ENCODE measurements around the gene RAI14.

RAI14 gene

DNA sequence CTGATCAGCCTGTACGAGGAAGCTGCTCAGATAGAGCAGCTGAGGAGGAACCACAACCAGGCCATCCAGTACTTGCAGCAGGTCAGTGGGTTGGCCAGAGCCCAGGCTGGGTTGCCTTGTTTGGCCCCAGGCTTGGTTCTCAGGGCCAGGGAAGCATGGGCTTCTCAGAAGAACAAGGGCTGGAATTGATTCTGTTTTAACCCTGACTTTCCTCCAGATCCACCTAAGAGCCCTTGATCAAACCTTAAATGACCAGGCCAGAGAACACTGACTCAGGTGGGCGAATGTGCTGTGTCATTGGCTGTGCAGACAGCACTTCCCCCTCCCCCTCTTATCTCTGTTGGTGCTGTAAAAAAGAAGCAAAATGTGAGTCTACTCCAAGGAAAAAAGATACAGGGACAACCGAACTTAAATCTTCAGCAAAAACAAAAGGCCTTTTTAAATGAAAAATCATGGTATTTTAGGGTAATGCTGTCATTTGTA, 210.9 kb downstream of the RAI14 start:
- Histone ChIP-seq H3K27ac (peak overlapping the region in 1 of 21 experiments; percentile 27), H3K4me3 (no peak overlapping the region)

DNA sequence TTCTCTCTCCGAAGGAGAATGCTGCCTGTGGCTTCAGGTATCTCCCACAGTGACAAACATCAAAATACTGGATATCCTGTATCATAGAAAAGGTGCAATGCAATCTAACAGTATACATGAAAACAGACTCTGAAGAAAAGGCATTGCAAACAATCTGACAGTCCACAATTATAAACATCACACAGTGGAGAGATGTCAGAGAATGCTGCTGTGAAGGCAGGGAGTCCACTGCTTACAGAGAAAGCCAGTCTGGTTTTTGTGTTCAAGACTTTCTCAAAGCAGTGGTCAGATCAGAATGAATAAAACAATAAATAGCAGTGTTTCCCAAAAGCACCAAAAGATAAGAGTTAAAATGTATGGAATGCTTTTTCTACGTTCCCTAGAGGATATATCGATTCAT, 211.5 kb downstream of the RAI14 start:
- Histone ChIP-seq H3K4me3 (no peak overlapping the region), H3K27ac (peak overlapping the region in 1 of 21 experiments; percentile 27)

DNA sequence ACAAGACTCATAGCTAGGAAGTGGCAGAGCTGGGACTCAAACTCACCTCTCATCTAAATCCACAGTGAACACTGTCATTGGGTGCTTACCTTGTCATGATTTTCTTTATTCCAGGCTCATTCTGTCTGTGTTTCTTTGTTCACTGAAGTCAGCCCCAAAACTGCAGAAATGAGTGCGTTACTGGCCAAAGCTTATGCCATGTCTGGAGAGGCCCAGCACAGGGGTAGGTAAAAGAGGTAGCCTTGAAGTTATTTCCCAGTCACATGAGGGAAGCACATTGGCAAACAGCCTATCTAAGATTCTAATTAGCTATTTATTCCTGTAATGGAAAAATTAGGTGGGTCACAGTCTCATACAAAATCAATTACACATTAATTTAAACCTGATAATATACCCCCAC, 212.7 kb downstream of the RAI14 start:
- H3K4me3 ChIP-seq: no peak overlapping the region
- no peak overlapping the region for H3K27ac ChIP-seq

DNA sequence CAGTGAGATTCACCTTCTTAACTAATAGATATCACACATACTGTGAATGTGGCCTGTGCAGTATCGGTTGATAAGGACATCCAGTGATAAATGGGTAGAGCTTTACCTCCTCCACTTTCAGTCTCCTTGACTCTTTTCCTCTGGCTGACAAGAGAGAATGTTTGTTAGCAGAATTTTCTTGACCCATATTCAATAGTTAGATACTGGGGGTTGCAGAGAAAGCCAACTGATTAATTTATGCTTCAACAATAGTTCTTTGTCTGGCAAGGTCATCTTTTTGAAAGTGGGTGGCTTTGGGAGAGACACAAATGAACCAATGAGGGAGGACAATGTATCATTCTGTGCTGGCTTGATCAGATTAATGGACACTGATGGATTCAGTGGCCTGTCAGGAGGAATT, 213.1 kb downstream of the RAI14 start:
- no peak overlapping the region for H3K4me3 ChIP-seq

DNA sequence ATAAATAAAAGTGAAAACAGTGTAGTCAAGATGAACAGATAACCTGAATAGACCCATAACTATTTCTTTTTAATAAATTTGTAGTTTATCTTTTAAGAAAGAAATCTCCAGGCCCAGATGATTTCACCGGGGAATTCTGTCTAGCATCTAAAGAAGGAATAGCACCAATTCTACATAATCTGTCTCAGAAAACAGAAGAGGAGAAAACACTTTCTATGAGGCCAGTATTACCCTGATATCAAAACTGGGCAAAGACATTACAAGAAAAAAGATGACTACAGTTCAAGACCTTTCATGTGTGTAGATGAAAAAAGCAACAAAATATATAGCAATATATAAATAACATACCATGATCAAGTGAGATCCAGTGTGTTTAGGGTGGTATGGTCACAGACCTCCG, 214.3 kb downstream of the RAI14 start:
- Histone ChIP-seq H3K27ac (no peak overlapping the region), H3K4me3 (no peak overlapping the region)

More for the DNA sequence above, 213.1 kb downstream of the RAI14 start:
- no peak overlapping the region for H3K27ac ChIP-seq

DNA sequence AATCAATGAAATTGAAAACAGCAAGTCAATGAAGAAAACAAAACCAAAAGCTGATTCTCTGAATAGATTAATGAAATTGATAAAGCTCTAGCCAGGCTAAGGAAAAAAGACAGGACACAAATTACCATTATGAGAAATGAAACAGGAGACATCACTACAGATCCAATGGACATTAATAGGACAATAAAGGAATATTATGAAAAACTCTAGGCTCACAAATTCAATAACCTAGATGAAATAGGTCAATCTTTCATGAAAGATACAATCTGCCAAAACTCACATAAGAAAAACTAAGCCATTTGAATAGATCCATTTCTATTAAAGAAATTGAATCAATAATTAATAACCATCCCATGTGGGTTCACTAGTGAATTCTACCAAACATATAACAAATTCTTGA, 220.1 kb downstream of the RAI14 start:
- no peak overlapping the region for H3K4me3 ChIP-seq
- no peak overlapping the region for H3K27ac ChIP-seq

DNA sequence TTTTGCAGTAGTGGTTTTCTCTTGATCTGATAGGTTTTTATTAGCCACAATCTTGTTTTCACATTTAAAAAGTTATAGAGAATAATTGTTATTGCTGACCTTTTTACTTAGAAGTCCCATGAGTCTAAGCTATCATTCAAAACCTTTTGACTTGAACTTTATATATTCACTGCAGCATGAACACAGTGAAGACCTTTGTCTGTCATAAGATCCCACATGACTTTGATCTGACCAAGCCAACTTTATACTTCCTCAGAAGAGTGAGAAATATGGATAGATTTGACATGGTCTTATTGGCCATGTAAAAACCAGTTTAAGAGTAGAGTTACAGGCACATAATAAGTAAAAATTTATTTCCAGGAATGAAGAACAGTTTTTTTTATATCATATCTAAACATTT, 225.1 kb downstream of the RAI14 start:
- H3K27ac ChIP-seq: peak overlapping the region in 1 of 21 experiments; percentile 41
- no peak overlapping the region for H3K4me3 ChIP-seq

Measured in skin epidermis (tissue), 12 donors.